UCSD-AML1 (cell line): ENCODE measurements around the gene ZCWPW1.
A peak's percentile ranks its signal among the peaks of the same experiment; 100 is the strongest.
"Not testable (repeated sequence)": the region's sequence is repeated elsewhere in the genome, so short reads cannot be mapped to it uniquely, and the experiment has no call there.

Source experiments
- DNase-seq: peaks from one replicate; lab custom pipeline; 2025; ENCODE audit not compliant: unreplicated experiment; lab: John Stamatoyannopoulos, UW

ZCWPW1 gene

DNA sequence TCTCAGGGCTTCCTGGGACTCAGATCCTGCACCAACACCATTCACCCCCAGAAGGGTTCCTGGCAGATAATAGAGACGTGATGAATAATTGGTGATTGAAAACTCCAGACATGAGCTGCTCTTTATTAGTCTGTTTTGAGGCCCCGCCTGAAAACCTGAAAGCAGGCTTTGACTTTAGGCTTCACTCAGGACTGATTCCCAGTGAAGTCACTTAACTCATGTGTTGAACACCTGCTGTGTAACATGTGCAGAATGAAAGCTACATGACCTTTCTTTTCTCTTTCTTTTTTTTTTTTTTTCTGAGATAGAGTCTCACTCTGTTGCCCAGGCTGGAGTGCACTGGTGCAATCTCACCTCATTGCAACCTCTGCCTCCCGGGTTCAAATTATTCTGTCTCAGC, 26.7 kb upstream of the ZCWPW1 start:
- DNase-seq: no peak

GRCh38 chr7:100453854-100454253, 25.4 kb upstream of the ZCWPW1 start:
- not testable (repeated sequence) for DNase-seq

DNA sequence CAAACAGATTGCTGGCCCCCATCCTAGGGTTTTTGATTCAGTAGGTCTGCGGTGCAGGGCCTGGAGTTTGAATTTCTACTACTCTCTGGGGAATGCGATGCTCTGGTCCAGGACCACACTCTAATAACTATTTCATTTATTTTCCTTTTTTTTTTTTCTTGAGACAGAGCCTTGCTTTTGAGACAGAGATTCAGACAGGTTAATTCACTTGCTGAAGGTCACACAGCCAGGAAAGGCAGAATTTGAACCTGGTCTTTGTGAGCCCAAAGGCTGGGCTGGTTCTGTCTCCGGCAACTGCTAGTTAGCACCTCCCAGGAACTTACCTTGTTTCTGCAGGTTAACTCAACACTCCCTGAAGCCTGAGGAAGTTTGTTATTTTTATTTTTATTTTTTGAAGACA, 24.0 kb upstream of the ZCWPW1 start:
- no peak for DNase-seq

- no peak for DNase-seq
Observed at GRCh38 chr7:100449190-100449795, 20.8 kb upstream of the ZCWPW1 start.

GRCh38 chr7:100447363-100447762, 18.9 kb upstream of the ZCWPW1 start:
- DNase-seq: not testable (repeated sequence)

- no peak for DNase-seq
Observed at GRCh38 chr7:100446040-100446439, 17.5 kb upstream of the ZCWPW1 start.

DNA sequence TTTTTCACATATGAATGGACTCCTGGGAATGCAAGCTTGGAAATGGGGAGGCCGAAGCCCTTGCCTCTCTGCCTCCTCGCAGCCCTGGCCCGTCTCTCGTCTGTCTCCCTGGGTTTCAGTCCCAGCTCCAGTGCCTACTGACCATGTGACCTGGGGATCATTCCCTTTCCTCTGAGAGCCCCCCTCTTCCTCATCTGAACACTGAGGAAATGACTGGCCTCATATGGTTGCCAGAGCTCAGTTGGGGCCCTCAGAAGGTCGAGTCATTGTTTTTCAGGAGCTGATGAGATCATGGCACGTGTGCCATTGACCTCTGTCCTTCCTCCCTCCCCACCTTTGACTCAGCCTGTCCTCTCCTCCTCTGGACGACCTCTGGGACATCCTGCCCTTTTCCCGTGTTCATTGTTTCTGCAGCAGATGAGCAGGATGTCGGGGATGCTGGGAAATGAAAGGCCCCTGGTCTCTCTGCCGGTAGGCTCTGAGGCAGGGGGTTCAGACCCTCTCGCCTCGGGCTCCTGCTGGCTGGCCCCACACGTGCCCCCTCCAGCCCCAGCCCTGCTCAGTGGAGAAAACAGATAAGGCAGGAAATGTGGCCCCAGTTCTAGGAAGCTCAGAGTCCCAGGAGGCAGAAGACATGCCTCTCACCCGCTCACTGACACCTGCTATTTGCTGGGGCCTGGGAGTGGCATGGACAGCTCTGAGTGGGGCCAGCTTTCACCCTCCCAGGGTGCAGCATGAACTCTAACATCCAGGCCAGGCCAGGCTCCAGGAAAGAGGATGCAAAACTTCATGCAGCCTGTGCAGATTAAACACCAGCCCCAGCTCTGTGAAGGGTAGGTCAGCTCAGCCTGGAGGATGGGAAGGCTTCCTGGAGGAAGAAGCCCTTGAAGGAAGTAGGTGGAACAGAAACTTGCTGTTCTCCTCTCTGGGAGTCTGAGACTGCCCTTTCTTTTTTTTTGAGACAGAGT, 16.1 kb upstream of the ZCWPW1 start:
- peak; percentile 31 for DNase-seq

DNA sequence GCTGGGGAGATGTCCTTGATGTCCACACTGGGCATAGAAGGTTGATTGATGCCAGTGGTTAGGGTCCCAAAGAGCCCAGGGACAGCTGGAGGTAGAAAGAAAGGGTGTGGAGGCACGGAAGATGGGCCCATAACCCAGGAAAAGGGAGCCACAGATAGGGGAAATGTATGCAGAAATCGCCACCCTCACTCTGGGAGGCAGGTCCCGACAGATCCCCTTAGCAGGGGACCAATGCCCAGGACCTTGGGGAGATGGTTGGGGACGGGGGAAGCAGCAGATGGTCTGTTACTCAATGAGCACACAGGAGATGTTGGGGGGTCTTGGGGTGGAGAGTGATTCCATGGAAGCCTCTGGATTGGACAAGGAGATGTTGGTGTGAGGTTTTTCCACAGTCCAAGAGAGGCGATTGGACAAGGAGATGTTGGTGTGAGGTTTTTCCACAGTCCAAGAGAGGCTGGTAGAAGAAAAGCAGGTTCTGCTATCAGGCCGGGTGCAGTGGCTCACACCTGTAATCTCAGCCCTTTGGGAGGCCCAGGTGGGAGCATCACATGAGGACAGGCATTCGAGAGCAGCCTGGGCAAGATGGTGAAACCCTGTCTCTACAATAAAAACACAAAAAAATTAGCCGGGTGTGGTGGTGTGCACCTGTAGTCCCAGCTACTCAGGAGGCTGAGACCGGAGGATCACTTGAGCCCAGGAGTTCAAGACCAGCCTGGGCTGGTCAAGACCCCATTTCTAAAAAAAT, 14.8 kb upstream of the ZCWPW1 start:
- no peak for DNase-seq

DNA sequence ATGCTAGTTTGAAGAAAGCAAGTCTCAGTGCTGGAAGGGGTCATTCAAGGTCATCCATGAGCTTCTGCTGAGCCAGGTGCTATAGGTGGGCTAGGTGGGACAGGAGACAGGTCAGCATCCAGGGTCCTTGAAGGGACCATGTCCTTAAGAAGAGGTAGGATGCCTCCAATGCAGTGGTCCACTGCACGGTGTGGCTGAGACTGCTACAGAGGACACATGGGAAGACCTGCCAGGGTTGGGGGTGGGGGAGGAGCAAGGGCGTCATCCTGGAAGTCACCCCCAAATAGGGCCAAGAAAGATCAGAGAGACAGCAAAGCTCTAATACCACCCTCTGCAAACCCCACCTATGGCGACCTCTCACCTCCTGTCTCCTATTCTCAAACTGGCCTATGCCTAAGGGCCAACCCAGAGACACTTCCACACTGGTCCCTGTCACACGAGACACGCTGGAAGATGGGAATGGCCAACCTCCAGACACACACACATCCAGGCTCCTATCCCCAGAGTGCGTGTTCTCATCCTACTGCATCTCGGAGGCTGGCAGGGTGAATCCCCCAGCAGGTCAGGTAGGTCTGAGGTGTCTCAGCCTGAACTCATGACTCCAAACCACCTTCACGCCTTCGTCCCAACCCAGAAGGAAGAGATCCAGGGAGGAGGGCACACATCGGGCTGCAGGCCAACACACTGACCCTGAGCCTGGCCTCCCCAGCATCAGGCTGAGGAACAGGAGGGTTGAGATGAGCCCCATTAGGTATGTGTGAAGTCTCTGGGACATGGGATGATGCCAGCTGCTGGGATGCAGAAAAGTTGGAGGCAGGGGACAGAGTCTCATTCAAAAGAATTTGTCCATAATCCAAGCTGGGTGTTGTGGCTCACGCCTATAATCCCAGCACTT, 13.4 kb upstream of the ZCWPW1 start:
- no peak for DNase-seq

GRCh38 chr7:100439244-100439643, 10.7 kb upstream of the ZCWPW1 start:
- not testable (repeated sequence) for DNase-seq

DNA sequence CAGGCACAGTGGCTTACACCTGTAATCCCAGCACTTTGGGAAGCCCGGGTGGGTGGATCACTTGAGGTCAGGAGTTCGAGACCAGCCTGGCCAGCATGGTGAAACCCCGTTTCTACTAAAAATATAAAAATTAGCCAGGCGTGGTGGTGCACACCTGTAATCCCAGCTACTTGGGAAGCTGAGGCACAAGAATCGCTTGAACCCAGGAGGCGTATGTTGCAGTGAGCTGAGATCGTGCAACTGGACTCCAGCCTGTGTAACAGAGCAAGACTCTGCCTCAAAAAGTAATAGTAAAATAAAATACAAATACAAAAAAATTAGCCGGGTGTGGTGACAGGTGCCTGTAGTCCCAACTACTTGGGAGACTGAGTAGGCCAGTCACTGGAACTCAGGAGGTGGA, 10.2 kb upstream of the ZCWPW1 start:
- DNase-seq: not testable (repeated sequence)

DNA sequence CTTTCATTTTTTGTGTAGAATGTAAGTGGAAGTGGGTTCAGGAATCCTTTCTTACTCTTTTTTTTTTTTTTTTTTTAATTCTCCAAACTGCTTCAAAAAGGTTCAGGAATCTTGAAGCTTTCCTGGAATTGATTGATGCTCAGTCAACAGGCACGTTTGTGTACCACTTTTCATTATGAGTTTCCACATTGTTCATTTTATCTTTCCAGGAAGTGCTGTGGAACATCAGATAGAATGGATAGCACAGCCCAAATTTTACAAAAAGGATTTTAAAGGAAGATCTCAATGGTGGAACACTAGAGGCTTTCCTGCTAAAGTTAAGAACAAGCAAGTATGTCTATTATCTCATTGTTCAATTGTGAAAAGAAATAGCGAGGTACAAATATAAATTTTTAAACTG, 9.7 kb upstream of the ZCWPW1 start:
- no peak for DNase-seq

DNA sequence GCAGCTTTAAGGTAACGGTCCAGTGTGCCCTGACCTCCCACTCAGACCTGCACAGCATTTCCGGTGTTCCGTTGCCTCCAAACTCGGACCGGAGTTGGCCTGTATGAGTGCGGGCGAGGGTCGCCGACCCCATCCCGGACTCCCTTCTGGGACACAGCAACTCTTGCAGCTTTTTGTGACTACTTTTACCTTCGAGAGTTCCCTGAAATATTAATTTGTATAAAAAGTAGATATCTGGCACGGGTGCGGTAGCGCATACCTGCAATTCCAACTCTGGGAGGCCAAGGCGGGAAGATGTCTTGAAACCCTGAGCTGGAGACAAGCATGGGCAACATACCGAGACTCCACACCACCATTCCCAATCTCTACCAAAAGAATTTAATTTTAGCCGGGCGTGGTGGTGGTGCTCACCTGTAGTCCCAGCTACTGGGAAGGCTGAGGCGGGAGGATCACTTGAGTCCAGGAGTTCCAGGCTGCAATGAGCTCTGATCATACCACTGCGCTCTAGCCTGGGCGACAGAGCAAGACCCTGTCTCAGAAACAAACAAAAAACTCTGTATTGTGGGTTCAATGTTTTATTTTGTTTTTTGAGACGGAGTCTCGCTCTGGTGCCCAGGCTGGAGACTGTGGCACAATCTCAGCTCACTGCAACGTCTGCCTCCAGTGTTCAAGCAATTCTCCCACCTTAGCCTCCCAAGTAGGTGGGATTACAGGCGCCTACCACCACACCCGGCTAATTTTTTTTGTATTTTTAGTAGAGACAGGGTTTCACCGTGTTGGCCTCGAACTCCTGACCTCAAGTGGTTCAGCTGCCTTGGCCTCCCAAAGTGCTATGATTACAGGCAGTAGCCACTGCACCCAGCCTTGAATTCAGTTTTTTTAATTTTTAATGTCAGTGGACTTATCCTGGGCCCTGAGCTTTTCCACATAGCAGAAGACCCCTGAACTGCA, 8.9 kb upstream of the ZCWPW1 start:
- no peak for DNase-seq

- peak; percentile 36 for DNase-seq
Observed at GRCh38 chr7:100435401-100436304, 7.2 kb upstream of the ZCWPW1 start.

- no peak for DNase-seq
Observed at GRCh38 chr7:100434297-100435144, 6.0 kb upstream of the ZCWPW1 start.

GRCh38 chr7:100433592-100434296, 5.2 kb upstream of the ZCWPW1 start:
- no peak for DNase-seq

DNA sequence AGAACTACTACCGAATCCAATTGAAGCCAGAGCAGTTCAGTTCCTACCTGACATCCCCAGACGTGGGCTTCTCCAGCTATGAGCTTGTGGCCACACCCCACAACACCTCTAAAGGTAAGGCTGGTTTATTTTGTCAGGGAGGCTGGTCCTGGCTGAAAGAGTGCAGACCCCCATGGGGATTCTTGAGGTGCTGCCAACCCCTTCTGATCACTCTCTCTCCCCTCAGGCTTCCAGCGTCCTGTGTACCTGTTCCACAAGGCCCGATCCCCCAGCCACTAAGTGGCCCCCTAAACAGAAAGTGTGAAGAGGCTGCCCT, 4.7 kb upstream of the ZCWPW1 start:
- no peak for DNase-seq
